B cell (primary cell): ENCODE data around the gene DSP. TPM values are rescaled to one million over a fixed set of nuclear protein-coding genes. Genes with fewer than 3 reads are reported as not detected.

ENCODE experiments used
- ATAC-seq: fragments of 200-7000 bp; cut with Tn5 transposase; one replicate; pipeline ENCODE4 v1.10.0; 2021; ENCODE audit warnings: low read depth, mild to moderate bottlenecking, moderate number of reproducible peaks, moderate library complexity
- CTCF ChIA-PET: fragments of 350-600 bp; sonication (Branson Sonifier 250); formaldehyde crosslinking; loops from one replicate; lab custom pipeline; 2021; ENCODE audit warnings: antibody characterized with exemption, inconsistent platforms; lab: Charles Lee
- POLR2A ChIA-PET: fragments of 350-600 bp; sonication (Branson Sonifier 250); formaldehyde crosslinking; loops from one replicate; lab custom pipeline; 2021; ENCODE audit warnings: antibody characterized with exemption; lab: Charles Lee
- DNase-seq: peaks from one replicate; pipeline ENCODE4 v3.0.0; 2013
- H2AFZ ChIP-seq: 2 replicates; pipeline ENCODE4 v1.6.1; 2012; ENCODE audit warnings: mild to moderate bottlenecking, low read depth, low read length; ENCODE audit not compliant: insufficient read depth, poor library complexity, severe bottlenecking
- H3K27ac ChIP-seq, 2 donors: 1 replicate in 1 of 2; 2 replicates in 1 of 2; pipeline ENCODE4 v1.5.1; 2012 to 2013; ENCODE audit warnings: low read length in 2 of 2, mild to moderate bottlenecking in 2 of 2, moderate library complexity in 1 of 2
- H3K27me3 ChIP-seq, 4 experiments: fragments of 200-600 bp in 1 of 4; sonication (generic) in 1 of 4; replicated peaks in 1 of 4; 1 replicate in 2 of 4; 2 replicates in 2 of 4; pipeline versions ENCODE4 v1.6.1 to v1.7.0; 2013 to 2016; ENCODE audit warnings: low read length in 3 of 4, mild to moderate bottlenecking in 2 of 4, mixed read lengths in 1 of 4, moderate library complexity in 1 of 4; ENCODE audit not compliant: insufficient read depth in 4 of 4, control insufficient read depth in 3 of 4; ENCODE audit errors: control extremely low read depth in 1 of 4
- H3K36me3 ChIP-seq, 2 experiments: replicated peaks in 1 of 2; 1 replicate in 1 of 2; 2 replicates in 1 of 2; pipeline versions ENCODE4 v1.6.1 to v1.7.1; 2013; ENCODE audit warnings: low read length in 1 of 2; ENCODE audit not compliant: insufficient read depth in 2 of 2, control insufficient read depth in 1 of 2; ENCODE audit errors: control extremely low read depth in 1 of 2, extremely low read depth in 1 of 2
- H3K4me1 ChIP-seq, 2 donors: fragments of 200-600 bp in 1 of 2; sonication (generic) in 1 of 2; 1 replicate in 1 of 2; 2 replicates in 1 of 2; pipeline versions ENCODE4 v1.5.1 to v1.6.1; 2013 to 2017; ENCODE audit warnings: low read length in 2 of 2; ENCODE audit not compliant: control insufficient read depth in 2 of 2, insufficient read depth in 2 of 2
- H3K4me2 ChIP-seq: replicated peaks from 2 replicates; pipeline ENCODE3; 2012; ENCODE audit warnings: mild to moderate bottlenecking, low read depth, low read length; ENCODE audit not compliant: poor library complexity, severe bottlenecking
- H3K4me3 ChIP-seq, 5 experiments: fragments of 200-600 bp in 1 of 5; sonication (generic) in 1 of 5; 1 replicate in 3 of 5; 2 replicates in 2 of 5; pipeline versions ENCODE4 v1.5.1 to v1.7.0; 2011 to 2016; ENCODE audit warnings: low read length in 4 of 5, mild to moderate bottlenecking in 4 of 5, low read depth in 2 of 5, control low read depth in 1 of 5, moderate library complexity in 1 of 5; ENCODE audit not compliant: insufficient read depth in 1 of 5; ENCODE audit errors: control extremely low read depth in 1 of 5, extremely low read depth in 1 of 5
- H3K79me2 ChIP-seq: fragments of 200-600 bp; sonication (generic); one replicate; pipeline ENCODE4 v1.6.0; 2016; ENCODE audit warnings: low read length; ENCODE audit not compliant: control insufficient read depth, insufficient read depth
- H3K9ac ChIP-seq: fragments of 200-600 bp; sonication (generic); 2 replicates; pipeline ENCODE4 v1.6.1; 2017; ENCODE audit warnings: mild to moderate bottlenecking, low read length, moderate library complexity
- H3K9me3 ChIP-seq, 3 donors: one replicate each; pipeline versions ENCODE4 v1.6.1 to v1.7.1; 2013; ENCODE audit warnings: low read length in 2 of 3; ENCODE audit not compliant: control insufficient read depth in 2 of 3, insufficient read depth in 1 of 3; ENCODE audit errors: control extremely low read depth in 1 of 3
- H4K20me1 ChIP-seq: 2 replicates; pipeline ENCODE4 v1.6.0; 2012; ENCODE audit warnings: mild to moderate bottlenecking, low read length; ENCODE audit not compliant: insufficient read depth, control insufficient read depth, poor library complexity, severe bottlenecking
- H3K27ac Mint-ChIP-seq: one replicate; pipeline ENCODE4 v1.8.0; 2021; ENCODE audit warnings: mixed read lengths
- H3K27me3 Mint-ChIP-seq: one replicate; pipeline ENCODE4 v1.8.0; 2021; ENCODE audit warnings: mixed read lengths
- H3K4me1 Mint-ChIP-seq: one replicate; pipeline ENCODE4 v1.8.0; 2021; ENCODE audit warnings: mixed read lengths
- H3K4me3 Mint-ChIP-seq: one replicate; pipeline ENCODE4 v1.8.0; 2021; ENCODE audit warnings: mixed read lengths
- H3K9me3 Mint-ChIP-seq: one replicate; pipeline ENCODE4 v1.8.0; 2022; ENCODE audit warnings: mixed read lengths; ENCODE audit not compliant: insufficient read depth
- EZH2 ChIP-seq: IDR thresholded peaks from 2 replicates; pipeline ENCODE4 v1.6.1; 2012; ENCODE audit warnings: borderline replicate concordance, low read depth, mild to moderate bottlenecking, moderate library complexity, low read length; ENCODE audit not compliant: insufficient read depth, poor library complexity, severe bottlenecking
- WGBS: methylation state at CpG from one replicate; pipeline ENCODE4 v1.1.5; 2013; ENCODE audit warnings: missing lambda C conversion rate; ENCODE audit not compliant: insufficient coverage; 5-methylcytosine and 5-hydroxymethylcytosine counted together
- intact Hi-C: fragments of 100-400 bp; cut with micrococcal nuclease; formaldehyde crosslinking; loops from one replicate; pipeline ENCODE4 v1.10.0; 2022
- polyA plus RNA-seq: library from polyadenylated mRNA; depleted of rRNA; stranded (reverse); fragments of >200 nt; gene quantifications from 2 replicates; pipeline ENCODE4 v1.2.3, GENCODE V29; 2012
- total RNA-seq, 2 donors: library from RNA; stranded (reverse); fragments of 120-200 nt in 1 of 2; gene quantifications; 1 replicate in 1 of 2; 2 replicates in 1 of 2; pipeline versions ENCODE4 v1.2.3 to v1.2.4, GENCODE V29; 2013 to 2022
- TF ChIP-seq, protein P1 (sequence below): fragments of 200-600 bp; IDR thresholded peaks from one replicate; pipeline ENCODE4 v1.8.0; 2022; ENCODE audit warnings: antibody characterized with exemption, mild to moderate bottlenecking

DSP gene
- total and polyA plus RNA-seq, 2 donors (not counting 1 experiment from before 2014, with no cell fraction given) = not detected

DNA sequence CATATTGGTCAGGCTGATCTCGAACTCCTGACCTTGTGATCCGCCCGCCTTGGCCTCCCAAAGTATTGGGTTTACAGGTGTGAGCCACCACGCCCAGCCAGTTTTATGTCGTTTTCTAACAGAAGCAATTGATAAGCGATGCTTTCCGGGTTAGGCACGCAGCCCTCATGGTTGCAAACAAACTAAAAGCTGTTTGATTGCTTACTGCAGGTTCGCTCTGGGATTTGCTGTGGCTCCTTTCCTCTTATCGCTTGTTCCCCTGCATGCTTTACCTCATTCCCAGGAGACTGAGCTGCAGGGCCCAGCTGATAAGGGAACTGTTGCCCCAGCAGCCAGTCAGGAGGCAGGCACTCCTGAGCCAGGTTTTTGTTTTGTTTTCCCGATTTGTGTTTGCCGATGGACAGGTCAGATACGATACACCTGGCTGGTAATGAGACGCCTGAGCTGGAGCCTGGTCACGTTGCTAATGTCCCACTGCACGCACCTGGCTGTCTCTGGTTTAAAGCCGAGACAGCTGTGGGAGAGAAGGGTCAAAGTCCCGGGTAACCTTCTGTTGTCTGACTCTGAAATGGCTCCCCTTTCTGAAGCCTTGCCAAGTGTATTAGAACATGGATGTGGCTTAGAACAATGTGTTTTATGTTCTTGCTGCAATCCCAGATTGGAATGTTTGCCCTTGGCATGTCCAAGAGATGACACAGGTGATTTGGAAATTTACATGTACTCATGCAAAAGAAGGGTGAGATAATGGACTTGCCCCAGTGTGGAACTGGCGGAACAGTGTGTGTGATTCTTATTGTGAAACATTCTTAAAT is 19.9 kb downstream of the DSP start:
- Mint-ChIP-seq H3K9me3 (no peaks in the 10 kb centered on the region), H3K4me3 (no peak overlapping the region), H3K27ac (no peak overlapping the region), H3K27me3 (peaks cover 56% of the 10 kb centered on the region), H3K4me1 (no peaks in the 10 kb centered on the region)
- DNase-seq = no peak
- peaks cover 0 to 5% (median 3%) of the 10 kb centered on the region in 4 experiments for H3K27me3 ChIP-seq
- H4K20me1 ChIP-seq = no peaks in the 10 kb centered on the region
- TF ChIP-seq, protein P1, sequence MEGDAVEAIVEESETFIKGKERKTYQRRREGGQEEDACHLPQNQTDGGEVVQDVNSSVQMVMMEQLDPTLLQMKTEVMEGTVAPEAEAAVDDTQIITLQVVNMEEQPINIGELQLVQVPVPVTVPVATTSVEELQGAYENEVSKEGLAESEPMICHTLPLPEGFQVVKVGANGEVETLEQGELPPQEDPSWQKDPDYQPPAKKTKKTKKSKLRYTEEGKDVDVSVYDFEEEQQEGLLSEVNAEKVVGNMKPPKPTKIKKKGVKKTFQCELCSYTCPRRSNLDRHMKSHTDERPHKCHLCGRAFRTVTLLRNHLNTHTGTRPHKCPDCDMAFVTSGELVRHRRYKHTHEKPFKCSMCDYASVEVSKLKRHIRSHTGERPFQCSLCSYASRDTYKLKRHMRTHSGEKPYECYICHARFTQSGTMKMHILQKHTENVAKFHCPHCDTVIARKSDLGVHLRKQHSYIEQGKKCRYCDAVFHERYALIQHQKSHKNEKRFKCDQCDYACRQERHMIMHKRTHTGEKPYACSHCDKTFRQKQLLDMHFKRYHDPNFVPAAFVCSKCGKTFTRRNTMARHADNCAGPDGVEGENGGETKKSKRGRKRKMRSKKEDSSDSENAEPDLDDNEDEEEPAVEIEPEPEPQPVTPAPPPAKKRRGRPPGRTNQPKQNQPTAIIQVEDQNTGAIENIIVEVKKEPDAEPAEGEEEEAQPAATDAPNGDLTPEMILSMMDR = no peak
- TF ChIP-seq EZH2 = no peak
- H3K27ac ChIP-seq = no peak overlapping the region
- H3K36me3 ChIP-seq = no peaks in the 10 kb centered on the region
- H3K9ac ChIP-seq = no peak overlapping the region
- H2AFZ ChIP-seq = no peak overlapping the region
- H3K79me2 ChIP-seq = no peaks in the 10 kb centered on the region
- ChIA-PET CTCF (interaction anchor here (0.7 kb wide), 1 partner anchor 133 kb away, joined by 3 read pairs; no protein-coding TSS in a partner anchor), POLR2A (no interaction called here)
- WGBS = 96% methylated on average over 17 of the region's 19 CpGs
- intact Hi-C loops = no loop called here
- no peaks in the 10 kb centered on the region for H3K4me1 ChIP-seq
- ATAC-seq = no peak
- no peak overlapping the region for H3K4me2 ChIP-seq
- no peak overlapping the region for H3K4me3 ChIP-seq
- H3K9me3 ChIP-seq = peaks cover 0 to 3% (median 0%) of the 10 kb centered on the region in 3 donors

DNA sequence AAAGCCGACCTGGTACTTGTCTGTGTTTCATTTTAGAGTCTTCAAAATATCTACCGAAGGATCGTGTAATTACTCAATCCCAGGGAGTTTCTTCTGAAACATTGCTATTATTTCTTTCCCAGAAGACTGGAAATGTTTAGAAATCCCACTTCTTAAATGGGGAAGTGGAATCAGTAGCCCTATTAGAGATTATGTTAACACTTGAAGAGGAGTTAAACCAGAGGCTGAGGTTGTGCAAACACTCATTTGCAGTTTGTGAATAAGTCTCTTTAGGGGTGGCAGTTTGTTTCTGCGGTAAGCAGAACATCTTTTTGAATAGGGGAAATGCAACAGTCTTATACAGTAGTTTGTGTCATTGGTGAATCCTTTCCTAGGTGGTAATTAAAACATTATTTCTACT is 21.3 kb downstream of the DSP start:
- ATAC-seq = no peak
- no peaks in the 10 kb centered on the region for H3K9me3 Mint-ChIP-seq
- H3K4me3 Mint-ChIP-seq = no peak overlapping the region
- Histone ChIP-seq H3K27ac (no peak overlapping the region), H3K36me3 (peaks cover 0 to 2% of the 10 kb centered on the region in 2 experiments), H3K4me3 (no peak overlapping the region), H2AFZ (no peak overlapping the region), H3K9me3 (peaks cover 0 to 3% (median 0%) of the 10 kb centered on the region in 3 donors), H3K9ac (no peak overlapping the region), H3K27me3 (peaks cover 0 to 5% (median 2%) of the 10 kb centered on the region in 4 experiments), H3K79me2 (no peaks in the 10 kb centered on the region), H4K20me1 (no peaks in the 10 kb centered on the region), H3K4me2 (no peak overlapping the region), H3K4me1 (no peaks in the 10 kb centered on the region)
- 100% methylated on average over 1 of the region's 4 CpGs for WGBS
- DNase-seq = no peak
- no peak overlapping the region for H3K27ac Mint-ChIP-seq
- no peaks in the 10 kb centered on the region for H3K4me1 Mint-ChIP-seq
- ChIA-PET POLR2A (no interaction called here), CTCF (no interaction called here)
- peaks cover 52% of the 10 kb centered on the region for H3K27me3 Mint-ChIP-seq
- intact Hi-C loops = no loop called here
- TF ChIP-seq, protein P1 = no peak
- TF ChIP-seq EZH2 = no peak
